ENCODE results near the gene SRSF8. TPM values are rescaled to one million over a fixed set of nuclear protein-coding genes. Genes with fewer than 3 reads are reported as not detected.

The SRSF8 gene
- total RNA-seq, 2 experiments from 2014 or later = 67.2 to 67.9 TPM

DNA sequence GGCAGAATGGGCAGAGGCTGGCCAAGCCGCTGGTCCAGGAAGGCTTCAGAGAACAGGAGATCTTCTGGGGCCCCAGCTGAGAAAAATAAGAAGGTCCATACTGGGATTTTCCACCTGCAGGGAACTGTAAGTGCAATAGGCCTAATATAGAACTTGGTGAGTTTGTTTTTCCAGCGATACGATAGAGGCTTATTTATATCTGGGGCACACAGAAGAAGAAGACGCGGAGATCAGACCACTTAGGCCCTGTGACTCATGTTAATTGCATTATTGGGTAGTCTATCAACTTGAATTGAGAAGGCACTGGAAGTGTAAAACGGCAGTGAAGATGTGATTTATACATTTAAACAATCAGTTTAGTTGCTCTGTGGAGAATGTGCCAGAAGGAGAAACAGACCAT lies 7.7 kb upstream of the SRSF8 start:
- H3K9me3 Mint-ChIP-seq = no peaks in the 10 kb centered on the region
- TF ChIP-seq, protein P1, sequence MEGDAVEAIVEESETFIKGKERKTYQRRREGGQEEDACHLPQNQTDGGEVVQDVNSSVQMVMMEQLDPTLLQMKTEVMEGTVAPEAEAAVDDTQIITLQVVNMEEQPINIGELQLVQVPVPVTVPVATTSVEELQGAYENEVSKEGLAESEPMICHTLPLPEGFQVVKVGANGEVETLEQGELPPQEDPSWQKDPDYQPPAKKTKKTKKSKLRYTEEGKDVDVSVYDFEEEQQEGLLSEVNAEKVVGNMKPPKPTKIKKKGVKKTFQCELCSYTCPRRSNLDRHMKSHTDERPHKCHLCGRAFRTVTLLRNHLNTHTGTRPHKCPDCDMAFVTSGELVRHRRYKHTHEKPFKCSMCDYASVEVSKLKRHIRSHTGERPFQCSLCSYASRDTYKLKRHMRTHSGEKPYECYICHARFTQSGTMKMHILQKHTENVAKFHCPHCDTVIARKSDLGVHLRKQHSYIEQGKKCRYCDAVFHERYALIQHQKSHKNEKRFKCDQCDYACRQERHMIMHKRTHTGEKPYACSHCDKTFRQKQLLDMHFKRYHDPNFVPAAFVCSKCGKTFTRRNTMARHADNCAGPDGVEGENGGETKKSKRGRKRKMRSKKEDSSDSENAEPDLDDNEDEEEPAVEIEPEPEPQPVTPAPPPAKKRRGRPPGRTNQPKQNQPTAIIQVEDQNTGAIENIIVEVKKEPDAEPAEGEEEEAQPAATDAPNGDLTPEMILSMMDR (IDR thresholded peaks at IDR 0.05) = no peak
- Histone ChIP-seq H3K9me3 (ENCODE audit: control insufficient read depth in 1 of 2, insufficient read depth in 1 of 2, low read length in 2 of 2) (no peaks in the 10 kb centered on the region), H3K27ac (ENCODE audit: low read depth in 1 of 2, low read length in 2 of 2) (no peak overlapping the region), H3K27me3 (ENCODE audit: control insufficient read depth in 1 of 2, insufficient read depth in 2 of 2, low read length in 2 of 2) (peaks cover 5 to 6% of the 10 kb centered on the region in 2 experiments), H3K4me3 (ENCODE audit: low read length) (no peak overlapping the region), H3K36me3 (ENCODE audit: insufficient read depth, low read length) (no peaks in the 10 kb centered on the region), H3K4me1 (ENCODE audit: insufficient read depth, low read length) (no peaks in the 10 kb centered on the region)
- ATAC-seq (ENCODE audit: poor library complexity) = no peak
- no peak overlapping the region for H3K4me3 Mint-ChIP-seq
- no peaks in the 10 kb centered on the region for H3K36me3 Mint-ChIP-seq (ENCODE audit: low read depth)
- peaks cover 49% of the 10 kb centered on the region for H3K27me3 Mint-ChIP-seq
- CTCF ChIA-PET = interaction anchor here (1.5 kb wide), 1 partner anchor 8 kb away, joined by 6 read pairs; the partner anchor contains the start of gene SRSF8
- intact Hi-C loops (cut with DNase I, micrococcal nuclease) = loop anchor here in 1 of 2 experiments (10.0 kb wide), 1 partner anchor 46 kb away; no protein-coding TSS in a partner anchor
- POLR2A ChIA-PET = interaction anchor here (1.4 kb wide), 1 partner anchor 8 kb away, joined by 5 read pairs; the partner anchor contains the start of gene SRSF8
- no peak overlapping the region for H3K27ac Mint-ChIP-seq
- no peak for DNase-seq
- H3K4me1 Mint-ChIP-seq (ENCODE audit: low read depth) = no peaks in the 10 kb centered on the region

DNA sequence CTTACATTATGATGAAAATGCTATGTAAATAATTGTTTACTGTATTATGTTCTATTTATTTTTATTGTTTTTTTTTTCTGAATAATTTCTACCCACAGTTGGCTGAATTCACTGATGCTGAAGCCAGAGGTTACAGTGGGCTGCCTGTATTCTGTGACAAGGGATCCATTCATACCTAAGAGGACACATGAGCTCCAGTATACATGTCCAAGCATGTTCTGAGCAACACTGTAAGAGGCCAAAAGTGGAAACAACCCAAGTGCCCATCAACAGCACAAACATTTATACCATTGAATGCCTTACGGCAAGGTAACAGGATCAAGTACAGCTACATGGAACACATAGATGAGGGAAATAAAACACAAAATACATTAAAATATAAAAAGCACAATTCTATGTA lies 1.4 kb upstream of the SRSF8 start:
- peaks cover 20% of the 10 kb centered on the region for H3K36me3 Mint-ChIP-seq (ENCODE audit: low read depth)
- H3K9me3 ChIP-seq (ENCODE audit: control insufficient read depth in 1 of 2, insufficient read depth in 1 of 2, low read length in 2 of 2) = no peaks in the 10 kb centered on the region
- H3K27me3 ChIP-seq (ENCODE audit: control insufficient read depth in 1 of 2, insufficient read depth in 2 of 2, low read length in 2 of 2) = no peaks in the 10 kb centered on the region
- no peaks in the 10 kb centered on the region for H3K9me3 Mint-ChIP-seq
- no peak overlapping the region for H3K27ac Mint-ChIP-seq
- no peak overlapping the region for H3K27ac ChIP-seq (ENCODE audit: low read depth in 1 of 2, low read length in 2 of 2)
- ATAC-seq (ENCODE audit: poor library complexity) = no peak
- DNase-seq = no peak
- H3K4me1 ChIP-seq (ENCODE audit: insufficient read depth, low read length) = peaks cover 10% of the 10 kb centered on the region
- no peak overlapping the region for H3K4me3 ChIP-seq (ENCODE audit: low read length)
- CTCF ChIA-PET = no interaction called here
- POLR2A ChIA-PET = interaction anchor here (0.9 to 4.1 kb wide), 3 partner anchors 24 to 724 kb away, joined by 3 to 145 read pairs (median 5); partner anchors contain the start of genes CEP57, CWC15, ENDOD1 and FAM76B
- peak overlapping the region; percentile 43 for H3K4me3 Mint-ChIP-seq
- peaks cover 22% of the 10 kb centered on the region for H3K4me1 Mint-ChIP-seq (ENCODE audit: low read depth)
- TF ChIP-seq, protein P1 (IDR thresholded peaks at IDR 0.05) = no peak
- peaks cover 5% of the 10 kb centered on the region for H3K27me3 Mint-ChIP-seq
- intact Hi-C loops (cut with DNase I, micrococcal nuclease) = loop anchor here (2.0 to 10.0 kb wide), 5 partner anchors 87 to 1327 kb away; partner anchors contain the start of genes CEP57 (in 1 of the 2), CWC15 (in 1 of the 2), JRKL (in 1 of the 2) and KDM4D (in 1 of the 2)
- peaks cover under 1% of the 10 kb centered on the region for H3K36me3 ChIP-seq (ENCODE audit: insufficient read depth, low read length)

DNA sequence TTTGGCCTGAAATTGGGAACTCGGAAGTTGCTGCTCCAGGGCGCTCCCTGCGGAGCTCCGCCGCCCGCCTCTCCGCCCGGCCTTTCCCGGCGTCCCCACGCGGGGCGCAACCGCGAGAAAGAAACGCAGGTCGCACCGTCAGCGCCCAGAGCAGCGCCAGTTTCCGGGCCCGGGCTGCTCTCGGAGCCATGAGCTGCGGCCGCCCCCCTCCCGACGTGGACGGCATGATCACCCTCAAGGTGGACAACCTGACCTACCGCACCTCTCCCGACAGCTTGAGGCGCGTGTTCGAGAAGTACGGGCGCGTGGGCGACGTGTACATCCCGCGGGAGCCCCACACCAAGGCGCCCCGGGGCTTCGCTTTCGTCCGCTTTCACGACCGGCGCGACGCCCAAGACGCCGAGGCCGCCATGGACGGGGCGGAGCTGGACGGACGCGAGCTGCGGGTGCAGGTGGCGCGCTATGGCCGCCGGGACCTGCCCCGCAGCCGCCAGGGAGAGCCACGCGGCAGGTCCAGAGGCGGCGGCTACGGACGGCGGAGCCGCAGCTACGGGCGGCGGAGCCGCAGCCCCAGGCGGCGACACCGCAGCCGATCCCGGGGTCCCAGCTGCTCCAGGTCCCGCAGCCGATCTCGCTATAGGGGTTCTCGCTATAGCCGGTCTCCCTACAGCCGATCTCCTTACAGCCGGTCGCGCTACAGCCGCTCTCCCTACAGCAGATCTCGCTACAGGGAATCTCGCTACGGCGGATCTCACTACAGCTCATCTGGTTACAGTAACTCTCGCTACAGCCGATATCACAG lies 521 bp downstream of the SRSF8 start:
- peak overlapping the region; percentile 98 for H3K4me3 Mint-ChIP-seq
- peaks cover 38% of the 10 kb centered on the region for H3K4me1 Mint-ChIP-seq (ENCODE audit: low read depth)
- intact Hi-C loops (cut with DNase I, micrococcal nuclease) = loop anchor here (1.0 to 10.0 kb wide), 5 partner anchors 22 to 1325 kb away; partner anchors contain the start of genes ENDOD1 (in 2 of the 2), CEP57 (in 1 of the 2), CWC15 (in 1 of the 2) and JRKL (in 1 of the 2)
- no peaks in the 10 kb centered on the region for H3K27me3 Mint-ChIP-seq
- peak overlapping the region; percentile 95 for H3K4me3 ChIP-seq (ENCODE audit: low read length)
- ChIA-PET CTCF (interaction anchor here (0.6 to 5.3 kb wide), 21 partner anchors 9 to 1323 kb away, joined by 3 to 67 read pairs (median 4); partner anchors contain the start of genes CCDC82, CEP57, CWC15 and ENDOD1), POLR2A (interaction anchor here (0.6 to 4.1 kb wide), 40 partner anchors 9 to 1326 kb away, joined by 3 to 266 read pairs (median 6); partner anchors contain the start of genes C11orf54, CCDC82, CEP57 and CWC15)
- H3K9me3 Mint-ChIP-seq = no peaks in the 10 kb centered on the region
- H3K36me3 Mint-ChIP-seq (ENCODE audit: low read depth) = peaks cover 32% of the 10 kb centered on the region
- ATAC-seq (ENCODE audit: poor library complexity) (peak; percentile 63), DNase-seq (peak; percentile 53 to 88 (median 69))
- H3K36me3 ChIP-seq (ENCODE audit: insufficient read depth, low read length) = peaks cover 3% of the 10 kb centered on the region
- H3K27me3 ChIP-seq (ENCODE audit: control insufficient read depth in 1 of 2, insufficient read depth in 2 of 2, low read length in 2 of 2) = no peaks in the 10 kb centered on the region
- no peaks in the 10 kb centered on the region for H3K9me3 ChIP-seq (ENCODE audit: control insufficient read depth in 1 of 2, insufficient read depth in 1 of 2, low read length in 2 of 2)
- peak overlapping the region; percentile 99 for H3K27ac Mint-ChIP-seq
- peaks cover 12% of the 10 kb centered on the region for H3K4me1 ChIP-seq (ENCODE audit: insufficient read depth, low read length)
- peak overlapping the region; percentile 87 to 90 for H3K27ac ChIP-seq (ENCODE audit: low read depth in 1 of 2, low read length in 2 of 2)
- TF ChIP-seq, protein P1 (IDR thresholded peaks at IDR 0.05) = peak; percentile 60

All from CD4-positive, alpha-beta T cell (primary cell).